Muscle of leg (tissue), 11 donors: ENCODE results near the gene RND3. TPM values are rescaled to one million over a fixed set of nuclear protein-coding genes. Genes with fewer than 3 reads are reported as not detected.

Experiments used
- DNase-seq: peaks from one replicate; pipeline ENCODE4 v3.0.0; 2013
- H3K27ac ChIP-seq: one replicate; pipeline ENCODE4 v1.5.1; 2013; ENCODE audit warnings: mild to moderate bottlenecking, low read length, control low read depth
- H3K27me3 ChIP-seq: one replicate; pipeline ENCODE4 v1.6.1; 2013; ENCODE audit warnings: low read length; ENCODE audit not compliant: control insufficient read depth, insufficient read depth
- H3K36me3 ChIP-seq: one replicate; pipeline ENCODE4 v1.6.1; 2013; ENCODE audit warnings: low read length; ENCODE audit not compliant: control insufficient read depth, insufficient read depth
- H3K4me1 ChIP-seq: one replicate; pipeline ENCODE4 v1.6.1; 2013; ENCODE audit warnings: low read length; ENCODE audit not compliant: control insufficient read depth, insufficient read depth
- H3K4me3 ChIP-seq: one replicate; pipeline ENCODE4 v1.5.1; 2013; ENCODE audit warnings: low read length, control low read depth
- H3K9me3 ChIP-seq: replicated peaks from 2 replicates; pipeline ENCODE4 v1.6.1; 2013; ENCODE audit warnings: low read depth, low read length; ENCODE audit not compliant: control insufficient read depth
- WGBS: methylation state at CpG from one replicate; pipeline ENCODE4 v1.1.5; 2013; ENCODE audit warnings: missing lambda C conversion rate; ENCODE audit not compliant: insufficient coverage; 5-methylcytosine and 5-hydroxymethylcytosine counted together
- polyA plus RNA-seq, 8 donors: library from polyadenylated mRNA; unstranded; fragments of 120-200 nt; gene quantifications; one replicate each; pipeline versions ENCODE4 v1.2.1 to v1.2.3, GENCODE V29; 2013; ENCODE audit warnings: inconsistent platforms in 1 of 8, low replicate concordance in 1 of 8; ENCODE audit not compliant: insufficient read length in 8 of 8, insufficient read depth in 1 of 8
- total RNA-seq: library from RNA; stranded (reverse); fragments of 120-200 nt; gene quantifications from one replicate; pipeline ENCODE4 v1.2.4, GENCODE V29; 2013

RND3 gene
- total and polyA plus RNA-seq, 9 donors: 36.3 to 81.7 (median 44.6) TPM

DNA sequence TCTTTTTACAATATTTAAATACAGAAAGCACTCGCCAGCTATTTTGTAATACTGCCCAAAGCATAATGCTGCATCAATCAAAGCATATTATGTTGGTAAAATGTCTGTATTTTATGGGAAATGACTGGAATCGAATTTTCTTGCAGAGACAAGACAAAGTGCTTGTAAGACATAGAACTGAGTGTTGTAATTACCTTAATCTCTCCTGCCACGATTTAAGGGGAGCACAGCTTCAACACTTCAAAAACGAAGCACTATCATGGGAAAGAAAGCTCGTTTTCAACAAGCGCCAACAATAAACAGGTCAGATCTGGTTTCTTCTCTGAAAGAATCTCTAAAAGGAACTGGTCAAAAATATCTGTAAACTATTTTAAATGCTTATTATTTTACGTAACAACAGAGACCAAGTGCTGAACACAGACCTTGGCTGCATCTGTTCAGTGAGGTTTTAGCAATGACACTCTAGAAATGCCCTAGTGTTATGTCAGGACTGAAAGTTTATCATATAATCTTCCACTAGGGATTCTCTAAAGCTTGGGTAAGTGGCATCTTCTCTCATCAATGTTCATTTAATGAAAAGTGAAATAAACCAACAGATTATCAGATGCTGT is 19.0 kb downstream of the RND3 start:
- WGBS: no CpG with 5 or more reads among the region's 7 CpGs
- Histone ChIP-seq H3K27me3 (no peaks in the 10 kb centered on the region), H3K36me3 (peaks cover 23% of the 10 kb centered on the region), H3K27ac (no peak overlapping the region), H3K4me1 (peaks cover 3% of the 10 kb centered on the region), H3K9me3 (no peaks in the 10 kb centered on the region), H3K4me3 (no peak overlapping the region)
- no peak for DNase-seq

DNA sequence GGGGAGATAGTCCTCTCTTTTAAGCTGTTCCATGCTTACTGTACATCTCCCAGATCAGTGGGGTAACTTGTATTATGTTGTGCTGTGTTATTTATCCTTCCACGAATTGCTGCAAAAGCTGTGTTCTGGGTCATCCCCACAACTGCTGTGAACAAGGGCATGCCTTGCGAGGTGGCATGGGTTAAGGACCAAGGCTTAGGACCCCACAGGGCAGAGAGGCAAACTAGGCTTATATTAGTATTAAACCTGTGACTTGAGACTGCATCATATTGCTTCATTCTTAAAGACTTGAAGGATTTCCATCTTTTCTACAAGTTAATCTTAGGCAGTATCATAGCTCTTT is 19.9 kb downstream of the RND3 start:
- no CpG with 5 or more reads among the region's 2 CpGs for WGBS
- Histone ChIP-seq H3K36me3 (peaks cover 23% of the 10 kb centered on the region), H3K27ac (peak overlapping the region; percentile 78)

DNA sequence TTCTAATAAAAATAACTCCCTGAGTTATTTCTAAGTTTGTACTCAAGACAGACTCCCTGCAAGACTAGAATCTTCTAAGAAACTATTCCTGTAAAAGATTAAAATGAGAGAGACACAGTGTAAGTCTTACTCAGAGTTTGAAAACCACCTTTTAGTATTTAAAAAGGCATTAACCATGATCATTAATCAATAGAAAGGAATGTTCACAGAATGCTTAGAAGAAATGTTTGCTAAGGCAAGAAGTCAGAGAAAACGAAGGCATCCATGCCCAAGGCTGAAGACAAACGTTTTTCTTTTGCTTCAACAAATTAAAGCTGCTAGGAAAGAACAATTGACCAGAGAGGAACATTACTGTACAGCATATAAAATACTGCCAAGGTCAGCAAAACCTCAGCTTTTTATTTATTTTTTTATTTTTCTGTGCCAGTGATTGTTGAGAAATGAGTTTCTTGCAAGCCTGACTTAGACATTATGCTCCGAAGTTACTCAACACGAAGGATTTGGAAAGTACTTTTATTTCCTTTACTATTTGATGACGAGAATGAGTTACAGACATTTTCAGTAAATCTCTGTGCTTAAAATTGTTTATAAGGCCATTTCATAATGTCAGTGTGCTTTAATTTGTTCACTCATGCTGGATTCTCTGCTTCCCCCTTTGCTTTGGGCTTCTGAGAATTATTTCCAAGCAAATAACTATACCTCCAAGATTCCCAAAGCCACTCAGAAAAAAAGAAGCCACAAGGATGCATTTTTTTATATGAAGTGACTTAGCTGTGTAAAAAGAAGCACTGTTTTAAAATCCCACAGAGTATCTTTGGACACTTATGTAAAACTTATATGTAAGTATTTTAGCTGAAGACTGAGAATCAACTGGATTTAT is 20.5 kb downstream of the RND3 start:
- Histone ChIP-seq H3K9me3 (no peaks in the 10 kb centered on the region), H3K27me3 (no peaks in the 10 kb centered on the region), H3K36me3 (peaks cover 19% of the 10 kb centered on the region), H3K4me1 (no peaks in the 10 kb centered on the region), H3K27ac (peak overlapping the region; percentile 78), H3K4me3 (no peak overlapping the region)
- DNase-seq: peak; percentile 71
- WGBS: no CpG with 5 or more reads among the region's 5 CpGs

More for the DNA sequence above, 19.9 kb downstream of the RND3 start:
- H3K27me3 ChIP-seq: no peaks in the 10 kb centered on the region
- no peaks in the 10 kb centered on the region for H3K9me3 ChIP-seq
- no peak for DNase-seq
- H3K4me3 ChIP-seq: no peak overlapping the region
- H3K4me1 ChIP-seq: peaks cover 3% of the 10 kb centered on the region

DNA sequence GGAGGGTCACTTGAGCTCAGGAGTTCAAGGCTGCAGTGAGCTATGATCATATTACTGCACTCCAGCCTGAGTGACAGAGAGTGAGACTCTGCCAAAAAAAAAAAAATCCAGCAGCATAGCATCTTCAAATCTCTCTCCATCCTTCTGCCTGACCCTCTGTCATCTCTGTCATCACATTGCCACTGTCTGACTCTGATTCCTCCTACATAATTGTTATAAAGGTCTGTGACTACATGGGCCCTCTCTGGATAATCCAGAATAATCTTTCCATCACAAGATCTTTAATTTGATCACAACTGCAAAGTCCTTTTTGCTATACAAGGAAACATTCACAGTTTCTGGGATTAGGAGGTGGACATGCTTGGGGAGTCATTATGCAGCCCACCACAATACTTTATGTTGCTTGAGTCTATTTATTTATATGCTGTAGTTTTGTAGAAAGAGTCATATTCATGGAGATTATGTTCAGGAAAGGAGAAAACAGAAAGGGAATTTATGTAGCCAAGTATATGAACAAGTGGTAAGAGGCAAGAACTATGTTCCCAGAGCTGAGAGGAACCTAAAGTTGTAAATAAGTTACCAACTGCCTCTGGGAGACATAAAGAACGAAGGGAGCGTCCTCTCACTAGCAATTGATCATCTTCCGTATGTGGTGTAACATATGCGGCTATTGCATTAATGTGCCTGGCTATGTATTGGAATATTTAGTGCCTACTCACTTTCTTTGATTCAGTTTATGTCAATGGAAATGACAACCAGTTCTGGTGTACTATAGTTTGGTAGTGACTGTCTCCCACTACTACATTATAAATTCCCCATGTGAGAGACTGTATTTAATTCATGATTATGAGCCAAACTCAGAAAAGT is 21.5 kb downstream of the RND3 start:
- H3K27ac ChIP-seq: peak overlapping the region; percentile 78
- 60% methylated on average over 2 of the region's 4 CpGs for WGBS
- H3K9me3 ChIP-seq: no peaks in the 10 kb centered on the region
- no peaks in the 10 kb centered on the region for H3K4me1 ChIP-seq
- DNase-seq: no peak
- no peaks in the 10 kb centered on the region for H3K27me3 ChIP-seq
- H3K4me3 ChIP-seq: no peak overlapping the region
- peaks cover 16% of the 10 kb centered on the region for H3K36me3 ChIP-seq

DNA sequence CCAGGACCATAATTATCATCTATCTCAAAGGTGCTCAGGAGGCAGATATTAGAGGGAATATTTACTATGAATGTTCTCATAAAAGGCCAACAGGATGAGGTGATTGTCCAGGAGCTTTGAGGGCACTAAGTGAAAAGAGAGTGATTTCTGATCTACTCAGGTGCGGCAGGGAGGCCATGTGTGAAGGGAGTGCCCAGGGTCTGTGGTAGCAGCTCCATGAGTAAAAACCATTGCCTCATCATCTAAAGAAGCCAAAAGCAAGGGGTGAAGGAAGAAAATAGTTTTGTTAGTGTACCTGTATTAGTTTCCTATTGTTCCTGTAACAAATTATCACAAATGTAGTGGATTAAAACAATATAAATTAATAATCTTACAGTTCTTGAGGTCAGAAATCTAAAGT is 22.5 kb downstream of the RND3 start:
- Histone ChIP-seq H3K27me3 (no peaks in the 10 kb centered on the region), H3K36me3 (peaks cover 9% of the 10 kb centered on the region), H3K27ac (no peak overlapping the region), H3K4me3 (no peak overlapping the region), H3K4me1 (no peaks in the 10 kb centered on the region), H3K9me3 (no peaks in the 10 kb centered on the region)
- no peak for DNase-seq
- WGBS: no CpG with 5 or more reads among the region's 1 CpG

DNA sequence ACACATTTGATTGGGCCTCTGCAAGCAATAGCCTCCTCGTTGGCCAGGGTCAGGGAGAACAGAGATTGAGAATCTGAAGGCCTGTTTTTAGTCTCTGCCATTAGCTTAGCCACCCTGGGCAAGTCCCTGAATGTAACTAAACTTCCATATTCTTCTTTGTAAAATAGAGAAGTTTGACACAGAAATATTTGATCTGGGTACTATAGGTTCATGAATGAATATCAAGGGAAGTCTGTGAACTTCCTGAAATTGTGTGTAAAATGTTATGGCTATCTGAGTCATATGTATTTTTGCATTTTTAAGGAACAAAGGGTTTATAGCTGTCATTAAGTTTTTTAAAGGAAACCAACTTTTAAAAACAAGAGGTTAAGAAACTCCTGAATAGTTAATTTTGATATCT is 23.2 kb downstream of the RND3 start:
- H3K9me3 ChIP-seq: no peaks in the 10 kb centered on the region
- no peaks in the 10 kb centered on the region for H3K27me3 ChIP-seq
- no peak overlapping the region for H3K27ac ChIP-seq
- WGBS: no CpG with 5 or more reads among the region's 1 CpG
- no peaks in the 10 kb centered on the region for H3K4me1 ChIP-seq
- peaks cover 1% of the 10 kb centered on the region for H3K36me3 ChIP-seq
- no peak overlapping the region for H3K4me3 ChIP-seq
- DNase-seq: no peak

DNA sequence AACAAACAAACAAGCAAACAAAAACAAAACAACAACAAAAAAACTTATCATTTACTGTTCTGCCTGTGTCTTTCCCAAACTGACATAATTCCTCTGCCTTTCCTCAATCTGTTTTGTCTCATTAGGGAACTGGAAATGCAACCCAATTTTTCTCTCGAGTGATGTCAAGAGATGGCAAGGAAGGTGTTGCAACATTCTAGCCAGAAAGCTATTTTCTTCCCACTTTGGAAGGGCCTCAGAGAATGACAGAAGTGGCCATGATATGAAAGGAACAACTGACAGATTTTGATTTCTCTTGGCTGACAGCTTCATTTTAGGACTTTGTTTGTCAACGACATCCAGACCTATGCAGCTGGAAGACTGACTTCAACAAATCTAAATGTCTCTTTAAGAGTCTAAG is 24.7 kb downstream of the RND3 start:
- no peaks in the 10 kb centered on the region for H3K9me3 ChIP-seq
- no peaks in the 10 kb centered on the region for H3K36me3 ChIP-seq
- no peak for DNase-seq
- no peak overlapping the region for H3K4me3 ChIP-seq
- no peaks in the 10 kb centered on the region for H3K4me1 ChIP-seq
- WGBS: 63% methylated on average over 1 of the region's 2 CpGs
- no peaks in the 10 kb centered on the region for H3K27me3 ChIP-seq
- no peak overlapping the region for H3K27ac ChIP-seq

DNA sequence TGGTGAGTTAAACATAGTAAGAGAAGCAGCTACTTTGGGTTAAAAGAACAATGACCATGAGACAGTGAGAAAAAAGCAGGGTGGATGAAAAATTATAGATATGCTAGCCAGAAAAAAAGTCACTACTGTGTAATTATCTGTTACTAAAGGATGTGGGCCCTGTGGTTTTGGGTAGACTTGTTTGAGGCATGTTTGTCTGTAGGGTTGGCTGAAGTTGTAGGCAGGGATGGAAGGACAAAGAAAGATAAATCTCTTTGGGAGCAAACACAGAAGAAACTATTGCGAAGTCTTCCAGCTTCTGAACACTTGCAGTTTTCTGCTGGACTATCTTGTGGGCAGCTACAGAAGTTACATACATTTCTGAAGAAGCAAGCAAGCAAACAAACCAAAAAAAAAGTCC is 28.2 kb downstream of the RND3 start:
- no peaks in the 10 kb centered on the region for H3K27me3 ChIP-seq
- H3K27ac ChIP-seq: no peak overlapping the region
- no peaks in the 10 kb centered on the region for H3K4me1 ChIP-seq
- DNase-seq: no peak
- no peak overlapping the region for H3K4me3 ChIP-seq
- WGBS: no CpG with 5 or more reads among the region's 1 CpG
- no peaks in the 10 kb centered on the region for H3K36me3 ChIP-seq
- no peaks in the 10 kb centered on the region for H3K9me3 ChIP-seq

DNA sequence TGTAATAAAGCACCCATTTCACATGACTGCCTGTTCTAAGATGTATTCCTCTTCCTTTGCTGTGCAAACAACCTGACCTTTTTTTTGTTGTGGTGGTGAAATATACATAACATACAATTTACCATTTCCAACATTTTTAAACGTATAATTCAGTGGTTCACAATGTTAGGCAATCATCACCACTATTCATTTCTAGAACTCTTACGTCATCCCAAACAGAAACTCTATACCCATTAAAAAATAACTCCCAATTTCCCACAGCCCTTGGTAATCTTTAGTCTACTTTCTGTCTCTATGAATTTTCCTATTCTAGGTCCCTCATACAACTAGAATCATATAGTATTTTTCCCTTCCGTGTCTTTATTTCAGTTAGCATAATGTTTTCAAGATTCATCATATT is 36.7 kb downstream of the RND3 start:
- no peaks in the 10 kb centered on the region for H3K4me1 ChIP-seq
- no peaks in the 10 kb centered on the region for H3K36me3 ChIP-seq
- no peaks in the 10 kb centered on the region for H3K27me3 ChIP-seq
- WGBS: 89% methylated on average over 1 of the region's 3 CpGs
- H3K9me3 ChIP-seq: no peaks in the 10 kb centered on the region
- DNase-seq: no peak
- no peak overlapping the region for H3K27ac ChIP-seq
- H3K4me3 ChIP-seq: no peak overlapping the region

DNA sequence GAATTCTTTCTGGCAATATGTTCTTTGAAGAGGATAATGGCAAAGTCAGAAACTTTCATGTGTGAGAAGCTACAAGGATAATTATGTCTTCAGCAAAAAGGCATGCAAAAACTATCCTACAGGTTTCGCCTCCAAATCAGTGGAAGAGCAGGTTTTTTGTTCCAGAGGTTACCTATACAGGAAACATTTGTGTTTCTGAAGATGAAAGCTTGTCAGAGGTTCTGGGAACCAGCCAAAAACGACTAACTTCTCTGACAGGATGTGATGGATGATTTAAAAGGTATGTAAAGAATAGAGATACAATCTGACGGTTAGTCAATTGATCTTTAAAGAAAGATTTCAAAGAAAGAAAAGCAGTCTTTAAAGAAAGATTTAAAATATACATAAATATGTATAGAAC is 37.6 kb downstream of the RND3 start:
- H3K4me1 ChIP-seq: no peaks in the 10 kb centered on the region
- no CpG with 5 or more reads among the region's 3 CpGs for WGBS
- H3K36me3 ChIP-seq: no peaks in the 10 kb centered on the region
- no peak overlapping the region for H3K27ac ChIP-seq
- H3K9me3 ChIP-seq: no peaks in the 10 kb centered on the region
- H3K4me3 ChIP-seq: no peak overlapping the region
- DNase-seq: no peak
- no peaks in the 10 kb centered on the region for H3K27me3 ChIP-seq
